GM18951 (cell line): ENCODE data around the gene TRPC6.

Source experiments
- POLR2A ChIP-seq: IDR thresholded peaks from 4 replicates; pipeline ENCODE4 v1.6.1; 2011; ENCODE audit warnings: mild to moderate bottlenecking; ENCODE audit not compliant: insufficient read length, insufficient read depth; ENCODE audit errors: extremely low read depth
- in situ Hi-C: fragments of 300-500 bp; cut with MboI; formaldehyde crosslinking; loops from one replicate; pipeline ENCODE4 v1.12.0; 2022; ENCODE audit warnings: low sequenced_read_pairs, mixed read lengths, inconsistent platforms; ENCODE audit not compliant: unreplicated experiment

Gene TRPC6

DNA sequence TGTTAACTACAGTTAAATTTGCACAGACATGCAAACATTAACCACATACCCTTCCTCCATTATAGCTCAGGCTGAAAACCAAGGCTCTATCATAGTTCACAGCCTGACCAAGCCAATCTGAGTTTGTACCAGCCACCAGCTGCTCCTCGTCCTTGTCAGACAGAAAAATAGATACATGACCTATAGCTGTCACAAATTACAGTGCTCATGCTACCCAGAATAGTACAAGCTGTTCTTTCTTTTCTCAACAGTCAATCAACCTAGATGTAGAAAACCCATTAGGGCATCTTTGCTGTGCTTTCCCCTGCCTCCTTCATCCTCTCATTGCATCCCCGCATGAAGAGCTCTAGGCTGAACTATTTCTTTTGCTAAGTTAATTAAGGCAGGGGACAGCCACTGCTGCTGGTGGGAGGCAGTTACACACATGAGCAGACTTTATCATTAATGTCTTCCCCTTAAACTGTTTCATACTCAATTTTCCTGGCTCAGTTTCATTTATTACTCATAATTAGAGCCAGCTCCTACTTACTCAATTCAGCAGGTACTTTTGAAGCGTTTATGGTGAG is 148.3 kb downstream of the TRPC6 start:
- no peak for TF ChIP-seq POLR2A
- in situ Hi-C loops: no loop called here

GRCh38 chr11:101434026-101434643 is 149.7 kb downstream of the TRPC6 start:
- in situ Hi-C loops: no loop called here
- TF ChIP-seq POLR2A: no peak

DNA sequence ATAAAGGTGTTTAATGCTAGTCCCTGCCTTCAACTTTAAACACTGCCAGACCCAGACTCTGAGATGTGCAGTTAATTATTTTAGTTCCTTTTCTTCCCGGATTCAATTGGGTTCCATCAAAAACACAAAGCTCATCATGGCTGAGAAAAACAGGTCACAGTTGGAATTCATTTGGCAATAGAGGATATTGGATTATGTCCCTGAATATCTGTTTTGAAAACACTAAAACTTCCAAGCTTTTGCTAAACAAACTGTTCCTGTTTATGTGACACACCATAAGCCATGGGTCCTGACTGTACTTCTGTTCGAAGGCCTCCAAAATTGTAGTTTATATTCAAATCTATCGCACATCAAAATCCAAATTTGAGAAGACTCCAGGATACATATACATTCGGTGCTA is 150.7 kb downstream of the TRPC6 start:
- in situ Hi-C loops: no loop called here
- TF ChIP-seq POLR2A: no peak

GRCh38 chr11:101429703-101430540 is 153.9 kb downstream of the TRPC6 start:
- TF ChIP-seq POLR2A: no peak
- in situ Hi-C loops: no loop called here

GRCh38 chr11:101428918-101429317 is 154.9 kb downstream of the TRPC6 start:
- in situ Hi-C loops: no loop called here
- TF ChIP-seq POLR2A: no peak

DNA sequence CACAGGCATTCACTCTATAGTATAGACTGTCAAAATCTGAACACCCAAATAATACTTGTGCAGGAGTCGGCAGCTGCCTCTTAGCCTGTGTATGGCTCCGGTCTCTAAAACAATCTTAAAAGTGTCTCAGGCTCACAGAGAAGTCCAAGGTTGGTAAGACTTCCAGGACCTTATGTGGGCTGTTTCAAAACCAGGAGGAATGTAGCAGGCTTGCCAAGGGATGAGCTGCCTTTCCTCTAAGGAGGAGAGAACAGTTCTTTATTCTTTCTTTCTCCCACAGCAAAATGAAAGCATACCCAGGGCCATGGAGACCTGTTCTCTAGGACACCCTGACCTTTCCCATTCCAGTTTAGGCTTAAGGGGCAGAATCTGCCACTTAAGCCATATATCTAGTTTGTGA is 176.5 kb downstream of the TRPC6 start:
- in situ Hi-C loops: no loop called here
- no peak for TF ChIP-seq POLR2A
